ENCODE measurements around the gene CD200R1. TPM values are rescaled to one million over a fixed set of nuclear protein-coding genes. Genes with fewer than 3 reads are reported as not detected.

CD200R1 gene
- total RNA-seq, 4 donors from 2014 or later, result 0.75 to 2.1 (median 0.99) TPM

DNA sequence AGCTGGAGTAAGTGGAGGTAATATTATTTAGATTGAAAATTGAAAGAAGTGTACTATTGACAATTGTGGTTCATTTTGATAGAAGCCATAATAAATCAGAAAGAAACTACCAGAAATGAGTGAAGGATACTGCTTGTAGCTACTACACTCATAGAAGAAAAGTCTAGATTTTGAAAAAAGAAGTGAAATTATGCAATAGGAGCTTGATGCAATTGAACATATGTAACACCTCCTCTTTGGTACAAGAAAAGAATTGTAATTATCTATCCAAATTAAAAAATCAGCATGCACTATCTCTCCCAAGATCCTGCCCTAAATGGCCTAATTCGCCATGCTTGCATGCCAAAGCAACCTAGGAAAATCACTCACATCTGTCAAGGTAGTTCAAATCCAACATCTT, 77.1 kb downstream of the CD200R1 start:
- H3K9me3 ChIP-seq, result no peaks in the 10 kb centered on the region
- intact Hi-C loops (cut with DNase I), result no loop called here
- TF ChIP-seq CTCF (IDR thresholded peaks at IDR 0.05), result no peak
- TF ChIP-seq POLR2A (IDR thresholded peaks at IDR 0.05), result no peak
- no peak overlapping the region for H3K4me3 ChIP-seq (replicated peaks in 1 of 3)
- WGBS, 2 donors, result 93 to 98% methylated on average over 1 of the region's 1 CpG
- H3K4me1 ChIP-seq, result no peaks in the 10 kb centered on the region
- no peak overlapping the region for H3K27ac ChIP-seq
- H3K27me3 ChIP-seq, result no peaks in the 10 kb centered on the region
- no peaks in the 10 kb centered on the region for H3K36me3 ChIP-seq
- no peak for DNase-seq

GRCh38 chr3:112894258-112894657, 80.6 kb downstream of the CD200R1 start:
- H3K4me3 ChIP-seq (replicated peaks in 1 of 3), result no peak overlapping the region
- intact Hi-C loops (cut with DNase I), result no loop called here
- no peaks in the 10 kb centered on the region for H3K36me3 ChIP-seq
- DNase-seq, result peak in 1 of 2 donors; percentile 8
- H3K27ac ChIP-seq, result no peak overlapping the region
- no peaks in the 10 kb centered on the region for H3K4me1 ChIP-seq
- no peak for TF ChIP-seq CTCF (IDR thresholded peaks at IDR 0.05)
- no peak for TF ChIP-seq POLR2A (IDR thresholded peaks at IDR 0.05)
- H3K27me3 ChIP-seq, result no peaks in the 10 kb centered on the region
- H3K9me3 ChIP-seq, result no peaks in the 10 kb centered on the region
- WGBS, 2 donors, result 86 to 88% methylated on average over 5 of the region's 5 CpGs

GRCh38 chr3:112889357-112889756, 85.5 kb downstream of the CD200R1 start:
- DNase-seq, result no peak
- H3K36me3 ChIP-seq, result no peaks in the 10 kb centered on the region
- H3K4me1 ChIP-seq, result no peaks in the 10 kb centered on the region
- WGBS, 2 donors, result 71 to 75% methylated on average over 3 of the region's 3 CpGs
- TF ChIP-seq POLR2A (IDR thresholded peaks at IDR 0.05) (no peak), CTCF (IDR thresholded peaks at IDR 0.05) (no peak)
- H3K27ac ChIP-seq, result no peak overlapping the region
- intact Hi-C loops (cut with DNase I), result no loop called here
- H3K9me3 ChIP-seq, result no peaks in the 10 kb centered on the region
- no peaks in the 10 kb centered on the region for H3K27me3 ChIP-seq
- no peak overlapping the region for H3K4me3 ChIP-seq (replicated peaks in 1 of 3)

- WGBS, 2 donors, result 69% methylated on average over 2 of the region's 2 CpGs
- DNase-seq, result no peak
- Histone ChIP-seq H3K36me3 (no peaks in the 10 kb centered on the region), H3K27me3 (no peaks in the 10 kb centered on the region), H3K4me3 (replicated peaks in 1 of 3) (no peak overlapping the region), H3K4me1 (no peaks in the 10 kb centered on the region), H3K9me3 (no peaks in the 10 kb centered on the region), H3K27ac (no peak overlapping the region)
- TF ChIP-seq CTCF (IDR thresholded peaks at IDR 0.05) (no peak), POLR2A (IDR thresholded peaks at IDR 0.05) (no peak)
- intact Hi-C loops (cut with DNase I), result no loop called here
Measured at GRCh38 chr3:112888381-112889085, 86.4 kb downstream of the CD200R1 start.

GRCh38 chr3:112884678-112885290, 90.1 kb downstream of the CD200R1 start:
- Histone ChIP-seq H3K27ac (no peak overlapping the region), H3K9me3 (no peaks in the 10 kb centered on the region)

More at GRCh38 chr3:112884678-112885290, 90.1 kb downstream of the CD200R1 start:
- no peak for TF ChIP-seq POLR2A (IDR thresholded peaks at IDR 0.05)
- TF ChIP-seq CTCF (IDR thresholded peaks at IDR 0.05), result no peak
- Histone ChIP-seq H3K4me3 (replicated peaks in 1 of 3) (no peak overlapping the region), H3K36me3 (no peaks in the 10 kb centered on the region), H3K4me1 (no peaks in the 10 kb centered on the region), H3K27me3 (no peaks in the 10 kb centered on the region)
- WGBS, 2 donors, result 72 to 82% methylated on average over 3 to 4 of the region's 4 CpGs
- intact Hi-C loops (cut with DNase I), result no loop called here
- DNase-seq, result no peak
